Caco-2 (cell line): ENCODE measurements around the gene INTS6. TPM values are rescaled to one million over a fixed set of nuclear protein-coding genes. Genes with fewer than 3 reads are reported as not detected.

Source experiments
- BruUV-seq: library from RNA; stranded (reverse); fragments of 400-500 nt; replicated peaks from 2 replicates; lab custom pipeline; 2021; lab: Mats Ljungman, UMichigan
- CTCF ChIA-PET: fragments of 300-600 bp; sonication (Branson Sonifier 250); formaldehyde crosslinking; loops from one replicate; lab custom pipeline; 2022; ENCODE audit warnings: antibody characterized with exemption; lab: Charles Lee
- POLR2A ChIA-PET: fragments of 300-600 bp; sonication (Branson Sonifier 250); formaldehyde crosslinking; loops from one replicate; lab custom pipeline; 2022; ENCODE audit warnings: antibody characterized with exemption; lab: Charles Lee
- DNase-seq, 2 experiments: peaks; one replicate each; pipeline versions ENCODE4 v3.0.0 to v3.0.0-alpha.2; 2020 to 2022
- H3K27me3 ChIP-seq: replicated peaks from 2 replicates; pipeline ENCODE4 v1.6.0; 2011; ENCODE audit warnings: low read length; ENCODE audit not compliant: control insufficient read depth, insufficient read depth
- H3K36me3 ChIP-seq: 2 replicates; pipeline ENCODE4 v1.5.1; 2011; ENCODE audit warnings: low read length; ENCODE audit not compliant: control insufficient read depth, insufficient read depth
- H3K4me1 ChIP-seq: fragments of 250-450 bp; sonication (Bioruptor Pico); 2 replicates; pipeline ENCODE4 v1.5.1; 2020; ENCODE audit warnings: mild to moderate bottlenecking
- H3K4me3 ChIP-seq: 2 replicates; pipeline ENCODE4 v1.5.1; 2011; ENCODE audit warnings: low read depth, mild to moderate bottlenecking, control low read depth, low read length
- H3K9me3 ChIP-seq: fragments of 250-450 bp; sonication (Bioruptor Pico); 2 replicates; pipeline ENCODE4 v1.5.1; 2020; ENCODE audit warnings: mild to moderate bottlenecking, moderate library complexity
- H3K27ac Mint-ChIP-seq: one replicate; pipeline ENCODE4 v1.8.0; 2022; ENCODE audit warnings: mixed read lengths; ENCODE audit not compliant: unreplicated experiment
- H3K27me3 Mint-ChIP-seq: one replicate; pipeline ENCODE4 v1.8.0; 2022; ENCODE audit warnings: mixed read lengths; ENCODE audit not compliant: insufficient read depth, unreplicated experiment
- H3K36me3 Mint-ChIP-seq: one replicate; pipeline ENCODE4 v1.8.0; 2022; ENCODE audit warnings: mild to moderate bottlenecking, mixed read lengths; ENCODE audit not compliant: insufficient read depth, unreplicated experiment
- H3K4me1 Mint-ChIP-seq: one replicate; pipeline ENCODE4 v1.8.0; 2022; ENCODE audit warnings: low read depth, mixed read lengths; ENCODE audit not compliant: unreplicated experiment
- H3K4me3 Mint-ChIP-seq: one replicate; pipeline ENCODE4 v1.8.0; 2022; ENCODE audit warnings: mild to moderate bottlenecking, moderate library complexity, mixed read lengths; ENCODE audit not compliant: unreplicated experiment
- H3K9me3 Mint-ChIP-seq: one replicate; pipeline ENCODE4 v1.8.0; 2022; ENCODE audit warnings: mixed read lengths; ENCODE audit not compliant: unreplicated experiment
- CTCF ChIP-seq, 2 experiments: fragments of 200-600 bp in 1 of 2; IDR thresholded peaks; 1 replicate in 1 of 2; 2 replicates in 1 of 2; pipeline versions ENCODE4 v1.5.1 to v1.8.0; 2011 to 2022; ENCODE audit warnings: antibody characterized with exemption in 1 of 2, control low read depth in 1 of 2, inconsistent platforms in 1 of 2, low read depth in 1 of 2, low read length in 1 of 2, mild to moderate bottlenecking in 1 of 2, moderate library complexity in 1 of 2; ENCODE audit not compliant: insufficient read depth in 1 of 2, severe bottlenecking in 1 of 2, unreplicated experiment in 1 of 2
- intact Hi-C: fragments of 100-400 bp; cut with micrococcal nuclease; formaldehyde crosslinking; loops from one replicate; pipeline ENCODE4 v1.10.0; 2022; ENCODE audit not compliant: unreplicated experiment
- total RNA-seq: library from RNA; stranded (reverse); gene quantifications from 2 replicates; pipeline ENCODE4 v1.2.3, GENCODE V29; 2022

INTS6 gene
- total RNA-seq, 1 experiment from 2014 or later = 42.6 TPM

- DNase-seq = no peak
- POLR2A ChIA-PET = interaction anchor here (0.5 to 2.0 kb wide), 47 partner anchors 9 to 1389 kb away, joined by 3 to 18 read pairs (median 4); no protein-coding TSS in a partner anchor
- Histone ChIP-seq H3K9me3 (peaks cover 11% of the 10 kb centered on the region), H3K27me3 (no peaks in the 10 kb centered on the region), H3K36me3 (no peaks in the 10 kb centered on the region), H3K4me3 (peak overlapping the region; percentile 69), H3K4me1 (peaks cover 12% of the 10 kb centered on the region; the same call in 1 of the 2 replicates)
- H3K27ac Mint-ChIP-seq = peak overlapping the region; percentile 82
- CTCF ChIA-PET = interaction anchor here (0.6 to 2.6 kb wide), 6 partner anchors 18 to 344 kb away, joined by 3 to 11 read pairs (median 3); no protein-coding TSS in a partner anchor
- BruUV-seq = no TSS peak
- TF ChIP-seq CTCF (IDR thresholded peaks at IDR 0.05; ENCODE audit: insufficient read depth in 1 of 2, low read depth in 1 of 2, low read length in 1 of 2, severe bottlenecking in 1 of 2, unreplicated experiment in 1 of 2) = no peak
- peaks cover 9% of the 10 kb centered on the region for H3K9me3 Mint-ChIP-seq
- no peaks in the 10 kb centered on the region for H3K4me1 Mint-ChIP-seq
- peaks cover 43% of the 10 kb centered on the region for H3K36me3 Mint-ChIP-seq
- H3K27me3 Mint-ChIP-seq = no peaks in the 10 kb centered on the region
- intact Hi-C loops = loop anchor here (1.0 to 5.0 kb wide), 5 partner anchors 131 to 404 kb away; partner anchors contain the start of genes DHRS12 and WDFY2
- peak overlapping the region; percentile 72 for H3K4me3 Mint-ChIP-seq
These were observed 547 bp upstream of the INTS6 start for GRCh38 chr13:51453207-51453958.

GRCh38 chr13:51451467-51452360 is 1.1 kb downstream of the INTS6 start:
- peaks cover 9% of the 10 kb centered on the region for H3K9me3 Mint-ChIP-seq
- intact Hi-C loops = loop anchor here (2.0 to 5.0 kb wide), 4 partner anchors 281 to 406 kb away; partner anchors contain the start of gene DHRS12
- H3K27ac Mint-ChIP-seq = peak overlapping the region; percentile 82
- peaks cover 12% of the 10 kb centered on the region; the same call in 1 of the 2 replicates for H3K4me1 ChIP-seq
- H3K9me3 ChIP-seq = peaks cover 11% of the 10 kb centered on the region; the same call in 1 of the 2 replicates
- TF ChIP-seq CTCF (IDR thresholded peaks at IDR 0.05; ENCODE audit: insufficient read depth in 1 of 2, low read depth in 1 of 2, low read length in 1 of 2, severe bottlenecking in 1 of 2, unreplicated experiment in 1 of 2) = no peak
- no peaks in the 10 kb centered on the region for H3K27me3 Mint-ChIP-seq
- H3K4me3 ChIP-seq = peak overlapping the region; percentile 72
- no peaks in the 10 kb centered on the region for H3K27me3 ChIP-seq
- peak; percentile 79 to 82 for DNase-seq
- peaks cover 44% of the 10 kb centered on the region for H3K36me3 Mint-ChIP-seq
- POLR2A ChIA-PET = no interaction called here
- no peaks in the 10 kb centered on the region for H3K4me1 Mint-ChIP-seq
- H3K4me3 Mint-ChIP-seq = peak overlapping the region; percentile 72
- BruUV-seq = no TSS peak
- H3K36me3 ChIP-seq = no peaks in the 10 kb centered on the region
- CTCF ChIA-PET = interaction anchor here (0.9 kb wide), 1 partner anchor 17 kb away, joined by 3 read pairs; no protein-coding TSS in a partner anchor

- Mint-ChIP-seq H3K36me3 (peaks cover 50% of the 10 kb centered on the region), H3K27ac (peak overlapping the region; percentile 82), H3K27me3 (no peaks in the 10 kb centered on the region), H3K4me3 (peak overlapping the region; percentile 72), H3K4me1 (no peaks in the 10 kb centered on the region), H3K9me3 (peaks cover 7% of the 10 kb centered on the region)
- H3K4me3 ChIP-seq = peak overlapping the region; percentile 72
- no peaks in the 10 kb centered on the region for H3K27me3 ChIP-seq
- ChIA-PET POLR2A (no interaction called here), CTCF (interaction anchor here (0.9 kb wide), 1 partner anchor 16 kb away, joined by 3 read pairs; no protein-coding TSS in a partner anchor)
- intact Hi-C loops = loop anchor here (5.0 kb wide), 3 partner anchors 281 to 406 kb away; no protein-coding TSS in a partner anchor
- TF ChIP-seq CTCF (IDR thresholded peaks at IDR 0.05; ENCODE audit: insufficient read depth in 1 of 2, low read depth in 1 of 2, low read length in 1 of 2, severe bottlenecking in 1 of 2, unreplicated experiment in 1 of 2) = no peak
- H3K4me1 ChIP-seq = peaks cover 12% of the 10 kb centered on the region; the same call in 1 of the 2 replicates
- H3K36me3 ChIP-seq = no peaks in the 10 kb centered on the region
- BruUV-seq = no TSS peak
- H3K9me3 ChIP-seq = peaks cover 6% of the 10 kb centered on the region; the same call in 1 of the 2 replicates
- DNase-seq = no peak
These were observed 1.7 kb downstream of the INTS6 start for GRCh38 chr13:51451134-51451466.
